GM21576 (cell line): ENCODE data around the gene SPTBN1.
"Not testable (repeated sequence)": the region's sequence is repeated elsewhere in the genome, so short reads cannot be mapped to it uniquely, and the experiment has no call there.

ENCODE experiments used
- ATAC-seq: cut with Tn5 transposase; IDR thresholded peaks from one replicate; pipeline ENCODE4 v1.9.1; 2021; ENCODE audit warnings: mild to moderate bottlenecking, moderate library complexity; ENCODE audit not compliant: unreplicated experiment

Gene SPTBN1

GRCh38 chr2:54524226-54524991, 68.3 kb downstream of the SPTBN1 start:
- ATAC-seq = peak; percentile 39

- ATAC-seq = no peak
These were observed 69.2 kb downstream of the SPTBN1 start for GRCh38 chr2:54525321-54525720.

DNA sequence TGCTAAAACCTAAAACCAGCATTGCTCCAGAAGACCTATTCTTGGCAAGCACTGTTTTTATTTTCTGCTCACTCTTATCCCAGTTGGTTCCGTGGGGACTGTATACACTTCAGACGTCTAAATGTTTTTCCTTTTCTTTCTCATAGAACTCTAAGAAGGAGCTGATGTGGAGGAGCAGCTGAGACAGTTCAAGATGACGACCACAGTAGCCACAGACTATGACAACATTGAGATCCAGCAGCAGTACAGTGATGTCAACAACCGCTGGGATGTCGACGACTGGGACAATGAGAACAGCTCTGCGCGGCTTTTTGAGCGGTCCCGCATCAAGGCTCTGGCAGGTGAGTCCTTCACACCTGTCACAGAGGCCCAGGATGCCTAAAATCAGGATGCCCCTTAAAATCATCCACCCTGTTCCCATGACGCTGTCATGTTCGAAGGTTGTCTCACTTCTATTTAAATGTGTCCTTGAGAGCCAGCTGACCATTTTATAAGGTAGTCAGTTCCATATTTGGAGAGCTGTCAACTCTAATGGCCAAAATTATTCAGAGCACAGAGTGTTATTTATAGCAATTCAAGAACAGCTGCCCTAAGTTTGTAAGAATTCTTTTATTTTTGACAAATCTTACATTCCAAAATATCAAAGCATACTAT, 70.2 kb downstream of the SPTBN1 start:
- no peak for ATAC-seq

GRCh38 chr2:54528311-54528955, 72.3 kb downstream of the SPTBN1 start:
- no peak for ATAC-seq

DNA sequence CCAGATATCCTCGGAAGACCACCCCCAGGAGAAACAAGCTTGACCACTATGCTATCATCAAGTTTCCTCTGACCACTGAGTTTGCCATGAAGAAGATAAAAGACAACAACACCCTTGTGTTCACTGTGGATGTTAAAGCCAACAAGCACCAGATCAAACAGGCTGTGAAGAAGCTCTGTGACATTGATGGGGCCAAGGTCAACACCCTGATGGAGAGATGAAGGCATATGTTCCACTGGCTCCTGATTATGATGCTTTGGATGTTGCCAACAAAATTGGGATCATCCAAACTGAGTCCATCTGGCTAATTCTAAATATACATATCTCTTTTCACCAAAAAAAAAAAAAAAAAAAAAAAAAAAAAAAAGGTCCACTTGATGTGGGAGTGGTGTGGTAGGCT, 73.4 kb downstream of the SPTBN1 start:
- not testable (repeated sequence) for ATAC-seq

- peak; percentile 73 for ATAC-seq
These were observed 73.8 kb downstream of the SPTBN1 start for GRCh38 chr2:54529935-54530334.

DNA sequence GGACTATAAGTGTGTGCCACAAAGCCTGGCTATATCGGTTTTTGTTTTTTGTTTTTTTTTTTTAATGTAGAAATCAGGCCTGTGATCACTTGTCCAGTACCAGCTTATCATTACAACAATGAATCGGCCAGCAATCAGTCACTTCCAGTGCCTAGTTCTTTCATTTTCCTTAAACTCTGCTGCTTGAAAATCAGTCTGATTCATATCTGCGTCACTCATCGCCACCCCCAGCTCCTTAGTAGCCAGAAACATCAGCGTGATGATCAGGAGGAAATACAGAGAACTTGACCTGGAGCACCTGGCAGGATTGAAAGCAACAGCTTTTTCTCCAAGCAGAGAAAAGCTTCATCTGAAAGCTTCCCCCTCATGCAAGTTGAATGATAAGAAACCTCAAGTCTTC, 75.4 kb downstream of the SPTBN1 start:
- no peak for ATAC-seq

DNA sequence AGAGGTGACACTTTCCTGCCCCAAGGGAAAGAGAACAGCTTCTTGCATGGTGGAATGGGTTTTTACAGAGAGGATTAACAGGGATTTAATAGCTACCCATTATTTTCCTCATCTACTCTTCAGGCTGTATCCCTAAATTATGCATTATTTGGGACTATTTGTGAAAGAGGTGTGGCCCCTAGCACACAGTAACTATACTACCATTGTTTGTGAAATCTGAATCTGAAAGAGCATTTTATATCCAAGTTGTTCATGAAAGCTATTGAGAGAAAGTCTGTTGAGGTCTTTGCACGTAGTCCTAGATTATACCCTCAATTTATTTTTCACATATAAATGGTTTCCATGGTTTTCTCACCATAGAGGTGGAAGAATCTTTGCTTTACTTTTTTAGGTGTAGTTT, 78.1 kb downstream of the SPTBN1 start:
- ATAC-seq = no peak

GRCh38 chr2:54534625-54535024, 78.5 kb downstream of the SPTBN1 start:
- no peak for ATAC-seq

- ATAC-seq = no peak
These were observed 79.6 kb downstream of the SPTBN1 start for GRCh38 chr2:54535599-54536195.

GRCh38 chr2:54536720-54537119, 80.6 kb downstream of the SPTBN1 start:
- ATAC-seq = no peak

DNA sequence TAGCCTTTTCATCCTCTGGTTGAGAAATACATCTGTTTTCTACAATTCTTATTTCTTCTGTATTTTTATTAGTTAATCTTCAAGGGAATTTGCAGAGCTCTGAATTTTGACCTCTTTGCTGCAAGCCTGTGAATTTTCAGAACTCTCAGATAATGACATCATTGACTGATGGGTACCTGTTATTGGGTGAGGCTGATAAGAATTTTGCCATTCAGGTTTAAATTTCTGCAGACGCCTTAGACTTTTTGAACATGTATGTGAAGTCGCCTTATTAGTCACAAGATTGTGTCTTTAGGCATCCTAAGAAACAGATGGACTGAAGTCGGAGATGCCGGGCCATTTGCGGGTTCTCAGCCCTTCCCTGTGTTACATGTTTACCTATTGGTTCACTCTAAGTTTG, 82.4 kb downstream of the SPTBN1 start:
- ATAC-seq = no peak

- ATAC-seq = no peak
These were observed 83.6 kb downstream of the SPTBN1 start for GRCh38 chr2:54539683-54540082.

- ATAC-seq = no peak
These were observed 84.1 kb downstream of the SPTBN1 start for GRCh38 chr2:54540194-54540593.

- no peak for ATAC-seq
These were observed 85.9 kb downstream of the SPTBN1 start for GRCh38 chr2:54541995-54542394.

GRCh38 chr2:54543733-54544396, 87.7 kb downstream of the SPTBN1 start:
- no peak for ATAC-seq

DNA sequence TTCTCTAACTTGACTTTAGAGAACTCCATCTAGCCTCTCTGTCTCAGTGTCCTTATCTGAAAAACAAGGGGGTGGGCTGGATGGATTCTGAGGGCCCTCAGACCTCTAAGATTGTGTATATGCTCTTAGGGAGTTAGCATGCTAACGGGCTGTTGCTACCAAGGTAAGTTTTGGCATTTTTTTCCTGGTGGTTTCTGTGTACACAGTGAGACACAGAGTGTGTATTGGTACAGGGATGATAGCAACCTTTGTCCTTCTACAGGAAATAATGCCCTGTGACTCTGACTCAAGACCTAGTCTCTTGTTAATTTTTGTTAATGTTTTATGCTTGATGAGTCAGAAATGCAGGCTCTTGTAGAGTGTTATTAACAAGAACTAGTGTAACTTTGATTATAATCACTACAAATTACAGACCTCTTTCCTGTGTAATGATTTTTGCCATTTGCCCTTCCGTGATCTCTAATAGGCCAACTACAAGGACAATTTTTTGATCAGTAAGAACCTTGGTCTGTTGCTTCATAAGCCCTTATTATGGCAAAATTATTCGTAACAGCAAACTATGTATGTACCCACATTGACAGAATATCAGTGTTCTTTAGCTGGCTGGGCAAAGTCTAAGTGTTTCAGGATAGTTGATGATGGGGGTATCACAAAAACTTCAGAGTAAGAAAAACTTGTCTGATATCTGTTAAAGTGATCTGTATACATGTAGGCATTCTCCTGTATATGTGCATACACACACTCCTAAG, 89.7 kb downstream of the SPTBN1 start:
- ATAC-seq = peak; percentile 35

GRCh38 chr2:54546518-54546917, 90.4 kb downstream of the SPTBN1 start:
- no peak for ATAC-seq

- ATAC-seq = peak; percentile 37
These were observed 91.0 kb downstream of the SPTBN1 start for GRCh38 chr2:54546923-54547720.

DNA sequence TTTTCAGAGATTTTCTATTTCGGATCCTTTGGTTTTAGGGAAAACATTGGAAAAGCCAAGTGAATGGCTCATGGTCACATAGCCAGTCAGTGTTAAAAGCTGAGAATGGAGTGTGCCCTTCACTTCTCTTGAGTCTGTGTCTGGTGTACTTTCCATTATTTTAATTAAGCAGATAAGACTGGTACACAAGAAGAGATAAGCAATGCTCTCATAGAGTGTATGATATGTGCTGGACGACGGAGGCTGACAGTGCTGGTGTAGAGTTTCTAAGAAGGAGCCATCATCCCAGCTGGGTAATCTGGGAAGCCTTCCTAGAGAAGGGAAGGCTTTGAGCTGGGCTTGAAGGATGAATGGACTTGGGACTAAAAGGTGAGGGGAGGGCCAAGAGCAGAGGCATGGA, 93.3 kb downstream of the SPTBN1 start:
- ATAC-seq = no peak
